Activated T-helper 2 cell treated with anti-CD3 and anti-CD28 coated beads, Interferon-gamma antibody, Interleukin-2, Interleukin-4, amounts not matched to agents 10 μg/mL and 5 μg/mL and 100 μg/mL, durations not matched to agents 14 hours and 24 hours and 36 hours (primary cell): ENCODE data around the gene ATXN2L. TPM values are rescaled to one million over a fixed set of nuclear protein-coding genes. Genes with fewer than 3 reads are reported as not detected.
A peak's percentile ranks its signal among the peaks of the same experiment; 100 is the strongest.

Experiments
- DNase-seq: peaks from one replicate; pipeline ENCODE4 v3.0.0; 2021; ENCODE audit warnings: low spot score
- H3K27ac Mint-ChIP-seq: one replicate; pipeline ENCODE4 v1.8.0; 2021; ENCODE audit warnings: mixed read lengths
- H3K27me3 Mint-ChIP-seq: one replicate; pipeline ENCODE4 v1.8.0; 2021; ENCODE audit warnings: low read depth, mixed read lengths
- H3K36me3 Mint-ChIP-seq: one replicate; pipeline ENCODE4 v1.8.0; 2021; ENCODE audit warnings: low read depth, mixed read lengths
- H3K4me1 Mint-ChIP-seq: one replicate; pipeline ENCODE4 v1.8.0; 2021; ENCODE audit warnings: low read depth, mixed read lengths
- H3K4me3 Mint-ChIP-seq: one replicate; pipeline ENCODE4 v1.8.0; 2021; ENCODE audit warnings: low read depth, mild to moderate bottlenecking, moderate library complexity, mixed read lengths
- H3K9me3 Mint-ChIP-seq: one replicate; pipeline ENCODE4 v1.8.0; 2021; ENCODE audit warnings: mixed read lengths
- intact Hi-C: fragments of 100-400 bp; cut with micrococcal nuclease; formaldehyde crosslinking; loops from one replicate; pipeline ENCODE4 v1.15.1; 2023
- total RNA-seq: library from RNA; stranded (reverse); gene quantifications from 2 replicates; pipeline ENCODE4 v1.2.3, GENCODE V29; 2022

Gene ATXN2L
- total RNA-seq, 1 donor from 2014 or later, result 307 TPM

DNA sequence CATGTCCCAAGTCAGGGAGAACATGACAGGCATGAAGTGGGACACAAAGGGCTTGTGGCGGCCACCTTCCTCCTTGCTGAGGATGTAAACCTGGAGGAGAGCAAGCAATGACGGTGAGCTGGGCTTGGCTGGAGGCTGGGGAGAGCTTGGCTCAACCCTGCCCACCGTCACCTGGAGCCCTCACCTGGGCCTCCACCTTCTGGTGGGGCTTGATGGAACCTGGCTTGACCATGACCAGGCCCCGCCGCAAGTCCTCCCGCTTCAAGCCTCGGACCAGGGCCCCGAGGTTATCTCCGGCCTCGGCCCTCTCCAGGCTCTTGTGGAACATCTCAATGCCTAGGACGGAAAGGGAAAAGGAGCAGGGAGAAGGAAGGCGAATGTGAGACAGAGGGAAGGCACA lies 21.0 kb downstream of the ATXN2L start:
- Mint-ChIP-seq H3K36me3 (peaks cover 52% of the 10 kb centered on the region), H3K4me1 (peaks cover 22% of the 10 kb centered on the region), H3K4me3 (peak overlapping the region; percentile 8), H3K27me3 (no peaks in the 10 kb centered on the region), H3K27ac (no peak overlapping the region), H3K9me3 (no peaks in the 10 kb centered on the region)
- intact Hi-C loops, result no loop called here
- DNase-seq, result no peak

GRCh38 chr16:28844226-28844885 lies 21.6 kb downstream of the ATXN2L start:
- peaks cover 48% of the 10 kb centered on the region for H3K36me3 Mint-ChIP-seq
- intact Hi-C loops, result no loop called here

DNA sequence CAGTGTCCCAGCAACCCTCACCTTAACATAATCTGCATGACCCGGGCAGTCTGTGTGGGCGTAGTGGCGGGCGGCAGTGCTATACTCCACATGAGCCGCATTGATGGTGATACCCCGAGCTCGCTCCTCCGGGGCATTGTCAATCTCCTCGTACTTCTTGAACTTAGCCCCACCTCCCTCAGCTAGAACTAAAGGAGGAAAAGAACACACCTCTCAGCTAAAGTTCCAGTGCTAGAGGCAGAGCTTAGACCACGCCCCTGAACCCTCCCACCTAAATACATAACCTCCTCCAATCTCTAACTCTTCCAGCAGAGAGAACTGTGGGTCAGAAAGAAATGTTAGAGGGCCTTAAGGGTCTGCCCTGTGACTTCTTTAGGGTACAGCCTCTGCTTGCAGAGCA lies 22.5 kb downstream of the ATXN2L start:
- Mint-ChIP-seq H3K27ac (peak overlapping the region; percentile 97), H3K9me3 (no peaks in the 10 kb centered on the region), H3K36me3 (peaks cover 48% of the 10 kb centered on the region), H3K4me3 (peak overlapping the region; percentile 93), H3K27me3 (no peaks in the 10 kb centered on the region), H3K4me1 (peaks cover 22% of the 10 kb centered on the region)
- DNase-seq, result peak; percentile 31
- intact Hi-C loops, result loop anchor here (5.0 kb wide), 1 partner anchor 82 kb away; the partner anchor contains the start of gene RABEP2

More at GRCh38 chr16:28844226-28844885, 21.6 kb downstream of the ATXN2L start:
- Mint-ChIP-seq H3K9me3 (no peaks in the 10 kb centered on the region), H3K27ac (peak overlapping the region; percentile 13), H3K4me1 (peaks cover 22% of the 10 kb centered on the region), H3K4me3 (peak overlapping the region; percentile 93), H3K27me3 (no peaks in the 10 kb centered on the region)
- DNase-seq, result no peak

- DNase-seq, result no peak
These were observed 22.9 kb downstream of the ATXN2L start for GRCh38 chr16:28845761-28846079.

GRCh38 chr16:28846080-28846932 lies 23.5 kb downstream of the ATXN2L start, which contains the start of gene TUFM:
Gene TUFM, minus strand, starts transcription at chr16:28846348. Its CDS starts 79 bp downstream, at chr16:28846269.
- intact Hi-C loops, result loop anchor here (1.0 to 5.0 kb wide), 6 partner anchors 17 to 352 kb away; partner anchors contain the start of genes APOBR, NFATC2IP, RABEP2 and SH2B1
- H3K4me1 Mint-ChIP-seq, result peaks cover 22% of the 10 kb centered on the region
- DNase-seq, result peak; percentile 98
- H3K27ac Mint-ChIP-seq, result peak within 1 kb of the TSS; percentile 97
- no peaks in the 10 kb centered on the region for H3K27me3 Mint-ChIP-seq
- peak within 1 kb of the TSS; percentile 93 for H3K4me3 Mint-ChIP-seq
- peaks cover 45% of the 10 kb centered on the region for H3K36me3 Mint-ChIP-seq
- H3K9me3 Mint-ChIP-seq, result no peaks in the 10 kb centered on the region

More at GRCh38 chr16:28845761-28846079, 22.9 kb downstream of the ATXN2L start:
- peaks cover 22% of the 10 kb centered on the region for H3K4me1 Mint-ChIP-seq
- intact Hi-C loops, result loop anchor here (1.0 to 5.0 kb wide), 6 partner anchors 18 to 351 kb away; partner anchors contain the start of genes APOBR, NFATC2IP, RABEP2 and SH2B1
- peak overlapping the region; percentile 97 for H3K27ac Mint-ChIP-seq
- no peaks in the 10 kb centered on the region for H3K27me3 Mint-ChIP-seq
- H3K9me3 Mint-ChIP-seq, result no peaks in the 10 kb centered on the region
- H3K36me3 Mint-ChIP-seq, result peaks cover 48% of the 10 kb centered on the region
- H3K4me3 Mint-ChIP-seq, result peak overlapping the region; percentile 93

GRCh38 chr16:28846933-28847273 lies 24.1 kb downstream of the ATXN2L start:
- Mint-ChIP-seq H3K4me1 (peaks cover 22% of the 10 kb centered on the region), H3K27me3 (no peaks in the 10 kb centered on the region), H3K27ac (peak overlapping the region; percentile 97), H3K4me3 (peak overlapping the region; percentile 93), H3K36me3 (peaks cover 41% of the 10 kb centered on the region), H3K9me3 (no peaks in the 10 kb centered on the region)
- intact Hi-C loops, result loop anchor here (1.0 to 5.0 kb wide), 6 partner anchors 16 to 353 kb away; partner anchors contain the start of genes APOBR, NFATC2IP, RABEP2 and SH2B1
- peak; percentile 15 for DNase-seq

- Mint-ChIP-seq H3K27me3 (no peaks in the 10 kb centered on the region), H3K36me3 (peaks cover 11% of the 10 kb centered on the region), H3K4me3 (no peak overlapping the region), H3K9me3 (no peaks in the 10 kb centered on the region), H3K4me1 (peaks cover 6% of the 10 kb centered on the region), H3K27ac (no peak overlapping the region)
- intact Hi-C loops, result no loop called here
- no peak for DNase-seq
These were observed 35.6 kb downstream of the ATXN2L start for GRCh38 chr16:28858421-28858820.

DNA sequence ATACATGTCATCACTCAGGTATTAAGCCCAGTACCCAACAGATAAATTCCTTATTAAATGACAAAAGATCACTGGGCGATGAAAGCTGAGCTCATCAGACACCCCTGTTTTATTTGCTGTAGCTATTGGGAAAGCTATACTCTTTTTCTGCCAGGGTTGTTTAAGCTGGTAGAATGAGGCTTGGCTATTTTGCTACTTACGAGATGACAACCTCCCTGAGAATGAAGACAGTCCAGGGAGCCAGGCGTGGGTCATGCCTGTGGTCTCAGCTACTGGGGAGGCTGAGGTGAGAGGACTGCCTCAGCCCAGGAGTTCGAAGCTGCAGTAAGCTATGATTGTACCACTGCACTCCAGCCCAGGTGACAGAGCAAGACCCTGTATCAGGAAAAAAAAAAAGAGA lies 36.5 kb downstream of the ATXN2L start:
- DNase-seq, result no peak
- H3K4me1 Mint-ChIP-seq, result peaks cover 7% of the 10 kb centered on the region
- H3K27me3 Mint-ChIP-seq, result no peaks in the 10 kb centered on the region
- H3K9me3 Mint-ChIP-seq, result no peaks in the 10 kb centered on the region
- H3K27ac Mint-ChIP-seq, result no peak overlapping the region
- H3K4me3 Mint-ChIP-seq, result no peak overlapping the region
- intact Hi-C loops, result no loop called here
- H3K36me3 Mint-ChIP-seq, result peaks cover 12% of the 10 kb centered on the region

GRCh38 chr16:28863929-28864793 lies 41.4 kb downstream of the ATXN2L start:
- Mint-ChIP-seq H3K4me3 (peak overlapping the region; percentile 96), H3K36me3 (peaks cover 22% of the 10 kb centered on the region), H3K9me3 (no peaks in the 10 kb centered on the region), H3K27me3 (no peaks in the 10 kb centered on the region), H3K27ac (peak overlapping the region; percentile 98), H3K4me1 (peaks cover 8% of the 10 kb centered on the region)
- DNase-seq, result peak; percentile 19
- intact Hi-C loops, result loop anchor here (1.0 to 2.0 kb wide), 3 partner anchors 15 to 40 kb away; partner anchors contain the start of genes ATP2A1 and TUFM

- peak overlapping the region; percentile 96 for H3K4me3 Mint-ChIP-seq
- H3K27me3 Mint-ChIP-seq, result no peaks in the 10 kb centered on the region
- intact Hi-C loops, result no loop called here
- no peaks in the 10 kb centered on the region for H3K9me3 Mint-ChIP-seq
- H3K36me3 Mint-ChIP-seq, result peaks cover 32% of the 10 kb centered on the region
- peaks cover 8% of the 10 kb centered on the region for H3K4me1 Mint-ChIP-seq
- H3K27ac Mint-ChIP-seq, result no peak overlapping the region
- DNase-seq, result no peak
These were observed 42.3 kb downstream of the ATXN2L start for GRCh38 chr16:28865001-28865688.

GRCh38 chr16:28865722-28866453 lies 43.1 kb downstream of the ATXN2L start:
- Mint-ChIP-seq H3K27ac (peak overlapping the region; percentile 33), H3K4me1 (peaks cover 6% of the 10 kb centered on the region), H3K27me3 (no peaks in the 10 kb centered on the region), H3K36me3 (peaks cover 35% of the 10 kb centered on the region), H3K4me3 (no peak overlapping the region), H3K9me3 (no peaks in the 10 kb centered on the region)
- no peak for DNase-seq
- intact Hi-C loops, result no loop called here
